Large intestine (tissue), 3 donors: ENCODE results near the gene CALN1. TPM values are rescaled to one million over a fixed set of nuclear protein-coding genes. Genes with fewer than 3 reads are reported as not detected.

Source experiments
- DNase-seq, 2 donors: peaks; one replicate each; pipeline versions ENCODE4 v3.0.0 to v3.0.0-alpha.2; 2013
- H3K27ac ChIP-seq: one replicate; pipeline ENCODE4 v1.5.1; 2013; ENCODE audit warnings: low read length
- H3K27me3 ChIP-seq: 2 replicates; pipeline ENCODE4 v1.6.1; 2013; ENCODE audit warnings: low read length; ENCODE audit not compliant: control insufficient read depth, insufficient read depth
- H3K36me3 ChIP-seq: 2 replicates; pipeline ENCODE4 v1.6.1; 2013; ENCODE audit warnings: low read length; ENCODE audit not compliant: control insufficient read depth, insufficient read depth
- H3K4me1 ChIP-seq: one replicate; pipeline ENCODE4 v1.6.1; 2013; ENCODE audit warnings: low read length; ENCODE audit not compliant: control insufficient read depth, insufficient read depth
- H3K4me3 ChIP-seq: one replicate; pipeline ENCODE4 v1.5.1; 2013; ENCODE audit warnings: low read length
- H3K9me3 ChIP-seq: one replicate; pipeline ENCODE4 v1.6.1; 2013; ENCODE audit warnings: mild to moderate bottlenecking, low read depth, low read length, moderate library complexity; ENCODE audit not compliant: control insufficient read depth
- whole genome bisulfite sequencing: methylation state at CpG from one replicate; pipeline ENCODE4 v1.1.5; 2013; ENCODE audit warnings: low lambda C conversion rate; ENCODE audit not compliant: insufficient coverage; 5-methylcytosine and 5-hydroxymethylcytosine counted together
- polyA plus RNA-seq: library from polyadenylated mRNA; unstranded; fragments of 120-200 nt; gene quantifications from one replicate; pipeline ENCODE4 v1.2.1, GENCODE V29; 2013

CALN1 gene
- polyA plus RNA-seq, 1 donor, result 0.09 TPM

- Histone ChIP-seq H3K27me3 (no peaks in the 10 kb centered on the region), H3K27ac (no peak overlapping the region), H3K4me3 (no peak overlapping the region), H3K4me1 (no peaks in the 10 kb centered on the region), H3K36me3 (no peaks in the 10 kb centered on the region), H3K9me3 (no peaks in the 10 kb centered on the region)
- DNase-seq, result no peak
- WGBS, result no CpG with 5 or more reads among the region's 3 CpGs
Observed at GRCh38 chr7:71782051-71782450, 630.1 kb downstream of the CALN1 start.

- DNase-seq, result no peak
- no peak overlapping the region for H3K4me3 ChIP-seq
- no peaks in the 10 kb centered on the region for H3K4me1 ChIP-seq
- WGBS, result no CpG with 5 or more reads among the region's 7 CpGs
- H3K36me3 ChIP-seq, result no peaks in the 10 kb centered on the region
- H3K9me3 ChIP-seq, result no peaks in the 10 kb centered on the region
- H3K27me3 ChIP-seq, result no peaks in the 10 kb centered on the region
- no peak overlapping the region for H3K27ac ChIP-seq
Observed at GRCh38 chr7:71780282-71780681, 631.9 kb downstream of the CALN1 start.

DNA sequence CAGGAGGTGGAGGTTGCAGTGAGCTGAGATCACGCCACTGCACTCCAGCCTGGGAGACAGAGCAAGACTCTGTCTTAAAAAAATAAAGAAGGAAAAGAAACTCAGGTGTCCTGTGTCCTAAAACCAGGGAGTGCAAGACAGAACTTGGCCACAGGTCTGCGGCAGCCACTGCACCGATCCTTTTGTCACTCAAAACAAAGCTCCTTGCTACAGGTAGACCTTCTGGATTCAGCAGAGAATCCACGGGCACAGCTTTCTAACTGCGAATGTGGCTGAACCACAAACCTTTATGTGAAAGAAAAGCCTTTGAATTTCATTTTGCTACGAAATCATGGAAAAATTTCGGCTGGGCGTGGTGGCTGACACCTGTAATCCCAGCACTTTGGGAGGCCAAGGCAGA is 634.9 kb downstream of the CALN1 start:
- no peak for DNase-seq
- H3K27ac ChIP-seq, result no peak overlapping the region
- no peaks in the 10 kb centered on the region for H3K4me1 ChIP-seq
- no peaks in the 10 kb centered on the region for H3K9me3 ChIP-seq
- no peaks in the 10 kb centered on the region for H3K36me3 ChIP-seq
- WGBS, result no CpG with 5 or more reads among the region's 8 CpGs
- H3K27me3 ChIP-seq, result no peaks in the 10 kb centered on the region
- H3K4me3 ChIP-seq, result no peak overlapping the region

- Histone ChIP-seq H3K9me3 (no peaks in the 10 kb centered on the region), H3K27ac (no peak overlapping the region), H3K27me3 (no peaks in the 10 kb centered on the region), H3K36me3 (no peaks in the 10 kb centered on the region), H3K4me3 (no peak overlapping the region), H3K4me1 (no peaks in the 10 kb centered on the region)
- WGBS, result no CpG with 5 or more reads among the region's 9 CpGs
- no peak for DNase-seq
Observed at GRCh38 chr7:71776726-71777125, 635.4 kb downstream of the CALN1 start.

DNA sequence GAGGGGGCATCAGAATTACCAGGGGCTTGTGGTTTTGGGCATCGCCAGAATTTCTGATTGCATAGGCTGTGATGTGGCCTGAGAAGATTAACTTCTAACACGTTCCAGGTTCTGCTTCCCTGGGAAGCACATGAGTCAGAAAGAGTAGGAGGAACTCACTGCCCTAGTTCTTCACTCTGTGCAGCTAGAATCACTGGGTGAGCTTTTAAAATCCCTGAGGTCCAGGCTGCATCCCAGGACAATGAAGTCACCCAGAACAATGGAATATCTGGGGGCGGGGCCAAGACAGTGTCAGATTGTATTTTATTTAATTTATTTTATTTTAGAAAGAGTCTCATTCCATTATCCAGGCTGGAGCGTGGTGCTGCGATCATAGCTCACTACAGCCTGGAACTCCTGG is 636.5 kb downstream of the CALN1 start:
- 100% methylated on average over 1 of the region's 5 CpGs for WGBS
- no peak overlapping the region for H3K27ac ChIP-seq
- H3K4me1 ChIP-seq, result no peaks in the 10 kb centered on the region
- H3K27me3 ChIP-seq, result no peaks in the 10 kb centered on the region
- no peaks in the 10 kb centered on the region for H3K36me3 ChIP-seq
- no peaks in the 10 kb centered on the region for H3K9me3 ChIP-seq
- DNase-seq, result no peak
- H3K4me3 ChIP-seq, result no peak overlapping the region

GRCh38 chr7:71772779-71773178 is 639.4 kb downstream of the CALN1 start:
- no peak overlapping the region for H3K27ac ChIP-seq
- no peaks in the 10 kb centered on the region for H3K36me3 ChIP-seq
- no peaks in the 10 kb centered on the region for H3K27me3 ChIP-seq
- H3K9me3 ChIP-seq, result no peaks in the 10 kb centered on the region
- no peaks in the 10 kb centered on the region for H3K4me1 ChIP-seq
- no CpG with 5 or more reads among the region's 3 CpGs for WGBS
- H3K4me3 ChIP-seq, result no peak overlapping the region
- no peak for DNase-seq

DNA sequence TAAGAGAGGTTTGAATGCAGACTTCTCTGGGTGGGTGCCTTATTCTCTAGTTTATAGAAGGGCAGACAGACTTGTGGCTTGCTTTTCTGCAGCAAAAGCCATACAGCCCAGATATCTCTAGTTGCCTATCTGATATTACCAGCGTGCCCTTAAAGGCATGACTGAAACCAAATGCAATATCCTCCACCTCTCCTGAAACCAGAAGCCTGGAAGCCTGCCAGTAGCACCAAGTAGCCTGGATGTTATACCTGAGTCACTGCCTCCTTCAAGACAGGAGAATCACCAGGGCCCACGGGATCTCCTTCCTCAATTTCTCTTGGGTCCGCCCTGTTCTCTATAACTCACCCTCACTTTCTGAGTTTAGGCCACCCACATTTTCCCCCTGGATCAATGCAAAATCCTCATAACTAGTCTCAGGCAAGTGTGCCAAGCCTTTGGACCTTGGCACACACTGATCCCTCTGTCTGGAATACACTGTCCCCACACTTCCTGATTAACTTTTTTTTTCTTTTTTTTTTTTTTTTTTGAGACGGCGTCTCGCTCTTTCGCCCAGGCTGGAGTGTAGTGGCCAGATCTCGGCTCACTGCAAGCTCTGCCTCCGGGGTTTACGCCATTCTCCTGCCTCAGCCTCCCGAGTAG is 641.8 kb downstream of the CALN1 start:
- H3K27ac ChIP-seq, result no peak overlapping the region
- no peak for DNase-seq
- H3K27me3 ChIP-seq, result no peaks in the 10 kb centered on the region
- no CpG with 5 or more reads among the region's 11 CpGs for WGBS
- H3K4me3 ChIP-seq, result no peak overlapping the region
- no peaks in the 10 kb centered on the region for H3K36me3 ChIP-seq
- no peaks in the 10 kb centered on the region for H3K4me1 ChIP-seq
- H3K9me3 ChIP-seq, result no peaks in the 10 kb centered on the region

GRCh38 chr7:71769326-71769725 is 642.8 kb downstream of the CALN1 start:
- Histone ChIP-seq H3K9me3 (no peaks in the 10 kb centered on the region), H3K36me3 (no peaks in the 10 kb centered on the region), H3K4me3 (no peak overlapping the region), H3K4me1 (no peaks in the 10 kb centered on the region), H3K27ac (no peak overlapping the region), H3K27me3 (no peaks in the 10 kb centered on the region)
- WGBS, result no CpG with 5 or more reads among the region's 4 CpGs
- no peak for DNase-seq

- no peaks in the 10 kb centered on the region for H3K9me3 ChIP-seq
- H3K27ac ChIP-seq, result no peak overlapping the region
- no peak for DNase-seq
- H3K4me3 ChIP-seq, result no peak overlapping the region
- WGBS, result 86% methylated on average over 1 of the region's 2 CpGs
- no peaks in the 10 kb centered on the region for H3K4me1 ChIP-seq
- no peaks in the 10 kb centered on the region for H3K36me3 ChIP-seq
- no peaks in the 10 kb centered on the region for H3K27me3 ChIP-seq
Observed at GRCh38 chr7:71768450-71768849, 643.7 kb downstream of the CALN1 start.

- Histone ChIP-seq H3K4me1 (no peaks in the 10 kb centered on the region), H3K36me3 (no peaks in the 10 kb centered on the region), H3K4me3 (no peak overlapping the region), H3K9me3 (no peaks in the 10 kb centered on the region), H3K27ac (no peak overlapping the region), H3K27me3 (no peaks in the 10 kb centered on the region)
- no peak for DNase-seq
Observed at GRCh38 chr7:71766016-71766415, 646.1 kb downstream of the CALN1 start.

DNA sequence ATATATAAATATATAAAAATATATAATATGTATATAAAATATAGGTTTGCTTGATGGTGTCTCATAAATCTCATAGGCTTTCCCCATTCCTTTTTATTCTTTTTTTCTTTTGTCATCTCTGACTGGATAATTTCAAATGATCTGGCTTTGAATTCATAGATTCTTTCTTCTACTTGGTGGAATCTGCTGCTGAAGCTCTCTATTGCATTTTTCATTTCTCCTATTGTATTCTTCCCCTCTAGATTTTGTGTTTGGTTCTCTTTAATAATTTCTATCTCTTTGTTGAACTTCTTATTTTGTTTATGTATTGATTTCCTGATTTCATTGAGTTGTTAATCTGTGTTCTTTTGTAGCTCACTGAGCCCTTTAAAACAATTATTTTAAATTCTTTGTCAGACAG is 650.8 kb downstream of the CALN1 start:
- Histone ChIP-seq H3K27ac (no peak overlapping the region), H3K9me3 (peaks cover 3% of the 10 kb centered on the region), H3K36me3 (no peaks in the 10 kb centered on the region), H3K4me1 (no peaks in the 10 kb centered on the region), H3K4me3 (no peak overlapping the region), H3K27me3 (no peaks in the 10 kb centered on the region)
- no peak for DNase-seq
